Measurements from ENCODE around the gene CAPZB.

The CAPZB gene

DNA sequence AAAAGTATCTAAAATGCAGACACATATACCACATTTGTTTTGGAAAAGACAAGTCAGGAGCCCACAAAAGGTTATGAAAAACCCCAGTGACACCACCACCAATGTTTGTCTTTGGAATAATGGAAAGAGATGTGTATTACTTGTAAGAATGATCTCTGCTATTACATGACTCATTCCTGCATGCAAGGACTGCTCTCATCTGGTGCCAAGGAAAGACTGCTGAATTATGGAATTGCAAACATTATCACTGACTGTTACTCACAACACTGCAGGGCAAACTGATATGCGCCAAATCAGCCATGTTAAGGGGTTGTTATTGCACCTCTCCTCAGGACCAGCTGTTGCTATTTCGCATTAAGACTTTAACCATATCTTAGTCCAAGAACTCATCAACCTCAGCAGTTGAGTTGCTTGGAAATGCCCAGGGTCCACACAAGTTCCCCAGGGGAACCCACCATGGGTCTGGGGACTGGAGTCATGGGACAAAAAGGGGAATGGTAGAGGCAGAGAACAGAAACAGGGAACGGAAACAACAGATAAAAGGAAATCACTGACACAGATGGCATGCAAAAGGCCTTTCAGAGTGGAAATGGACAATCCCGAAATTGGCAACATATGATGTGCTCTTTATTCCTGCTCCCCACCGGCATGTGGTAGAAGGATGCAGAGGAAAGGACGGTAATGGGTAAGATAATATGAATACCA lies 34.4 kb downstream of the CAPZB start:
- TF ChIP-seq, protein P1, sequence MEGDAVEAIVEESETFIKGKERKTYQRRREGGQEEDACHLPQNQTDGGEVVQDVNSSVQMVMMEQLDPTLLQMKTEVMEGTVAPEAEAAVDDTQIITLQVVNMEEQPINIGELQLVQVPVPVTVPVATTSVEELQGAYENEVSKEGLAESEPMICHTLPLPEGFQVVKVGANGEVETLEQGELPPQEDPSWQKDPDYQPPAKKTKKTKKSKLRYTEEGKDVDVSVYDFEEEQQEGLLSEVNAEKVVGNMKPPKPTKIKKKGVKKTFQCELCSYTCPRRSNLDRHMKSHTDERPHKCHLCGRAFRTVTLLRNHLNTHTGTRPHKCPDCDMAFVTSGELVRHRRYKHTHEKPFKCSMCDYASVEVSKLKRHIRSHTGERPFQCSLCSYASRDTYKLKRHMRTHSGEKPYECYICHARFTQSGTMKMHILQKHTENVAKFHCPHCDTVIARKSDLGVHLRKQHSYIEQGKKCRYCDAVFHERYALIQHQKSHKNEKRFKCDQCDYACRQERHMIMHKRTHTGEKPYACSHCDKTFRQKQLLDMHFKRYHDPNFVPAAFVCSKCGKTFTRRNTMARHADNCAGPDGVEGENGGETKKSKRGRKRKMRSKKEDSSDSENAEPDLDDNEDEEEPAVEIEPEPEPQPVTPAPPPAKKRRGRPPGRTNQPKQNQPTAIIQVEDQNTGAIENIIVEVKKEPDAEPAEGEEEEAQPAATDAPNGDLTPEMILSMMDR (IDR thresholded peaks at IDR 0.05; ENCODE audit: control insufficient read depth, extremely low read depth, insufficient read depth), result no peak
- no peak overlapping the region for H3K4me3 ChIP-seq (ENCODE audit: low read depth, low read length)
- DNase-seq (ENCODE audit: low read depth), result no peak

DNA sequence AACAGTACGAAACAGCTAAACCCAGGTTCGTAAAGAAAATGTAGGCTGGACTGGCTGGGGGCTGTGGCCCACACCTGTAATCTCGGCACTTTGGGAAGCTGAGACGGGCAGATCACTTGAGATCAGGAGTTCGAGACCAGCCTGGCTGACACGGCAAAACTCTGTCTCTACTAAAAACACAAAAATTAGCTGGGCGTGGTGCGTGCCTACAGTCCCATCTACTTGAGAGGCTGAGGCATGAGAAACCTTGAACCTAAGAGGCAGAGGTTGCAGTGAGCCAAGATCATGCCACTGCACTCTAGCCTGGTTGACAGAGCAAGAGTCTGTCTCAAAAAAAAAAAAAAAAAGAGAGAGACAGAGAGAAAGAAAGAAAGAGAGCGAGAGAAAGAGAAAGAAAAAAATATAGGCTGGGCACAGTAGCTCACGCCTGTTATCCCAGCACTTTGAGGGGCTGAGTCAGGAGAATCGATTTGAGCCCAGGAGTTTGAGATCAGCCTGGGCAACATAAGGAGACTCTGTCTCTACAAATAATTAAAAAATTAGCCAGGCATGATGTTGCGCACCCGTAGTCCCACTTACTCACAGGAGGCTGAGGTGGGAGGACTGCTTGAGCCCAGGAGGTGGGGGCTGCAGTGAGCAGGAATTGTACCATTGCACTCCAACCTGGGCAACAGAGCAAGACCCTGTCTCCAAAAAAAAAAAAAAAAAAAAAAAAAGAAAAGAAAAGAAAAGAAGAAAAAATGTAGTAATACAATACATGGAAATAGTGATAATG lies 35.7 kb downstream of the CAPZB start:
- TF ChIP-seq, protein P1 (IDR thresholded peaks at IDR 0.05; ENCODE audit: control insufficient read depth, extremely low read depth, insufficient read depth), result no peak

DNA sequence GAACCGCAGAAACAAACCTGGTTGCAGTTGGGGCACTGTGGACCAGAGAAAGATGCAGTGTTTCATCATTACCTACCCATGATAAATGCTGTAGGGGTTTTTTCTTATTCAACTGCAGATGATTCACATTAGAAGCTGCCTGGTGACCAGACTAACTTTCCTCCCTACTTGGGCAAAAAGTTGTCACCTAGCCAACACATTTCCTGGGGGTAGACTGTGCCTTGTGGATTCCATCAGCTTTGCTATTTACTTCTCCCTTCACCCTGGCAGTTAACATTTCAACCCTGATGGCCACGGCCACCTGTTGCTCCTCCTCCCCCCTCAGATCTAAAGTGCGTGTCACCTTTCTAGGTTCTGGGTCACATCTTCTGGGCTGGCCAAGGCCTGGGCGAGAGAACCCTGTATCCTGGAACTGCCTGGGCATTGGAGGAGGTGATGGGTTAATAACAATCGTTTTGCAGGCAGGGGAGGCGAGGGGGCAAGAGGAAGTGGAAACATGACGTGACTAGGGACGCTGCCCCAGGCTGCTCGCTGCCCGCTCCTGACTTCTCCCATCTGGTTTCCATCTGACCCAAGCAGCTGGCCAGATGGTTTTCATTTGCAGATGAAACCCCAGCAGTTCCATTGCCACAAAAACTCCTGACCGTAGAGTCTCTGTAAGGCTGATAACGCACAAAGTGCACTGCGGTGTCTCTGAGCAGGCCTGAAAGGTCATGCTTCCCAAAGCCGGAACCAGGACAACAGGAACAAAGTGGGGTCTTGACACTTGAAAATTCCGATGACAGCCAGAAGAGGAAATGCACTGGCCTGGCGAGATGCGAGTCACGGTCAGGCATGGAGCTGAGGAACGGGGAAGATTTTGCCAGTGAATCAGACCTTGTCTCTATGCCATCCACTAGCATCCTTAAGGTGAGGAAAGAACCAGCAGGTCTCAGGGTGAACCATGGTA lies 36.6 kb downstream of the CAPZB start:
- TF ChIP-seq, protein P1 (IDR thresholded peaks at IDR 0.05; ENCODE audit: control insufficient read depth, extremely low read depth, insufficient read depth), result no peak
- no peak for DNase-seq (ENCODE audit: low read depth)
- H3K4me3 ChIP-seq (ENCODE audit: low read depth, low read length), result no peak overlapping the region

More for the DNA sequence above, 35.7 kb downstream of the CAPZB start:
- H3K4me3 ChIP-seq (ENCODE audit: low read depth, low read length), result no peak overlapping the region
- no peak for DNase-seq (ENCODE audit: low read depth)

DNA sequence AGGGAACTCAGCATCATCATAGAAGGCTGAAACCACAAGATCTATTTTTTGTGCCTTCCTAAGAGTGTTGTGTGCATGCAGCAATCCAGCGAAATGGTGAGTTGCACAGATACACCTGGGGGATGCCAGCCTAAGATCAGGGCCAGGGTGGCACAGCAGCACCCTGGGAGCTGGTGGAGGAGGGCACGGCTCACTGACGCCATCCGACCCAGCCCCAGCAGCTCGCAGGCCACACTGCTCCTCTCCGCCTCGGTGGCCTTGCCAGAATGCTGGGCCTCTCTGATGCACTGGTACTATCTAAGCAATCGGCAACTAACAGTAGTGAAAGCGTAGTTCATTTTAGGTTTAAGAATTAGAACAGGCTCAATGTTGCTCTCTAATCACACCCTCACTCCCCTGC lies 37.8 kb downstream of the CAPZB start:
- DNase-seq (ENCODE audit: low read depth), result no peak
- TF ChIP-seq, protein P1 (IDR thresholded peaks at IDR 0.05; ENCODE audit: control insufficient read depth, extremely low read depth, insufficient read depth), result no peak
- H3K4me3 ChIP-seq (ENCODE audit: low read depth, low read length), result no peak overlapping the region

DNA sequence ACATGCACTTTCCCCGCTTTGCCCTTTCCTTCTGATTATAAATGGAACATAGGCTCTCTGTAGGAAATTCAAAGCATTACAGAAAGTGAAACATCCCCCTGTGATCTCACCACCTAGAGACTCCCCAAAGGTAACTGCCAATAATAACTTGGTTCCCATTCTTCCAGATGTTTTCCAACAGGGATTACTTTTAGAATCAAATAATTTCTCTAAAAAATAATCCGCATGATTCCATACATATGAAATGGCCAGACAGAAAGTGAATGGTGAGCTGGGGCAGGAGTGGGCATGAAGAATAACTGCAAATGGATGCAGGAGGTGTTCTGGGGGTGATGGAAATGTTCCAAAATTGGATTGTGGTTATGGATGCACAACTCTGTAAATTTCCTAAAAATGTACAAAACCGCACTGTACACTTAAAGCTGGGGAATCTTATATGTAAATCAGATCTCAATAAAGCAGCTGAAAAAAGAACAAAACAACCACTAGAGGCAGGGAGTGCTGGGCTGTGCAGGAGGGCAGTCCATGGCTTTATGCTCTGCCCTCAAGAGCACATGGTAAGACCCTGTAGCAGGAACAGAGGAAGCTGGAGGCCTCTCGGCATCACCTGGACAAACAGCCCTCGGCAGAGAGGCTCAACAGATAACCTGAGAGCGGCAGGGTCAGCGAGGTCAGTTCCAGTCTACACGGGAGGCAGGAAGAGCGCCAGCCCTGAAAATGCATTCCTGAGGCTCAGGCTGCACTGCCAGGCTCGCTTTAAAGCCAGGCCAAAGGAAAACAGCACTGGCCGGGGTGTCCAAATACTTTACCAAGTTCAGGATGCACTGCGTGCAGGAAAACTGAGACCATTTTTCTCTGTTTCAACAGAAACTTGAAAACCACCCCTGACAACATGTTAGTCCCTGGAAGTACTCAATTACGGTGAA lies 39.7 kb downstream of the CAPZB start:
- TF ChIP-seq, protein P1 (IDR thresholded peaks at IDR 0.05; ENCODE audit: control insufficient read depth, extremely low read depth, insufficient read depth), result no peak
- DNase-seq (ENCODE audit: low read depth), result peak; percentile 40
- peak overlapping the region; percentile 23; the same call in 1 of the 2 replicates for H3K4me3 ChIP-seq (ENCODE audit: low read depth, low read length)
